Sigmoid colon (tissue), 4 donors: ENCODE measurements around the gene ELMOD3.

Experiments used
- CTCF ChIP-seq, 4 experiments: fragments of 450-650 bp in 3 of 4; fragments of 200-600 bp in 1 of 4; IDR thresholded peaks; one replicate each; pipeline ENCODE4 v1.5.1; 2016 to 2019; ENCODE audit warnings: antibody characterized with exemption in 4 of 4, mild to moderate bottlenecking in 3 of 4, moderate library complexity in 2 of 4
- EP300 ChIP-seq, 4 donors: sonication (generic); formaldehyde crosslinking; IDR thresholded peaks; one replicate each; pipeline ENCODE4 v1.6.1; 2017; ENCODE audit warnings: antibody characterized with exemption in 4 of 4
- POLR2A ChIP-seq, 2 donors: fragments of 450-650 bp; IDR thresholded peaks; one replicate each; pipeline ENCODE4 v1.6.1; 2016; ENCODE audit warnings: antibody characterized with exemption in 2 of 2, mild to moderate bottlenecking in 2 of 2, moderate library complexity in 2 of 2
- POLR2AphosphoS5 ChIP-seq, 4 donors: sonication (generic); formaldehyde crosslinking; IDR thresholded peaks; one replicate each; pipeline ENCODE4 v1.6.1; 2017; ENCODE audit warnings: antibody characterized with exemption in 4 of 4

GRCh38 chr2:85319796-85320195, 34.8 kb upstream of the ELMOD3 start:
- TF ChIP-seq POLR2A (IDR thresholded peaks at IDR 0.05) (no peak), CTCF (IDR thresholded peaks at IDR 0.05) (no peak), POLR2AphosphoS5 (IDR thresholded peaks at IDR 0.05) (no peak), EP300 (IDR thresholded peaks at IDR 0.05) (no peak)
